ENCODE data around the gene ITIH5.
A peak's percentile ranks its signal among the peaks of the same experiment; 100 is the strongest.

- TF ChIP-seq CTCF (IDR thresholded peaks at IDR 0.05): no peak
- TF ChIP-seq POLR2A (IDR thresholded peaks at IDR 0.05): no peak
- TF ChIP-seq POLR2AphosphoS5 (IDR thresholded peaks at IDR 0.05): peak; percentile 45 to 81 (median 63)
Measured at GRCh38 chr10:7610651-7611389, 55.9 kb downstream of the ITIH5 start.
